Glutamatergic neuron (in vitro differentiated cells): ENCODE measurements around the gene ATP5PD. TPM values are rescaled to one million over a fixed set of nuclear protein-coding genes. Genes with fewer than 3 reads are reported as not detected.

Experiments
- DNase-seq: peaks from one replicate; pipeline ENCODE4 v3.0.0; 2022
- H3K27ac Mint-ChIP-seq: one replicate; pipeline ENCODE4 v1.8.0; 2020; ENCODE audit warnings: mild to moderate bottlenecking, mixed read lengths, inconsistent platforms; ENCODE audit not compliant: unreplicated experiment
- H3K27me3 Mint-ChIP-seq: one replicate; pipeline ENCODE4 v1.8.0; 2020; ENCODE audit warnings: mild to moderate bottlenecking, moderate library complexity, mixed read lengths, inconsistent platforms; ENCODE audit not compliant: unreplicated experiment
- H3K36me3 Mint-ChIP-seq: one replicate; pipeline ENCODE4 v1.8.0; 2020; ENCODE audit warnings: mild to moderate bottlenecking, mixed read lengths, inconsistent platforms; ENCODE audit not compliant: unreplicated experiment
- H3K4me1 Mint-ChIP-seq: one replicate; pipeline ENCODE4 v1.8.0; 2020; ENCODE audit warnings: mild to moderate bottlenecking, low read depth, mixed read lengths, inconsistent platforms; ENCODE audit not compliant: unreplicated experiment
- H3K4me3 Mint-ChIP-seq: one replicate; pipeline ENCODE4 v1.8.0; 2020; ENCODE audit warnings: mild to moderate bottlenecking, mixed read lengths, inconsistent platforms; ENCODE audit not compliant: unreplicated experiment
- H3K9me3 Mint-ChIP-seq: one replicate; pipeline ENCODE4 v1.8.0; 2020; ENCODE audit warnings: mild to moderate bottlenecking, moderate library complexity, mixed read lengths, inconsistent platforms; ENCODE audit not compliant: unreplicated experiment
- CTCF ChIP-seq: fragments of 200-600 bp; sonication (generic); IDR thresholded peaks from one replicate; pipeline ENCODE4 v1.5.0; 2021; ENCODE audit not compliant: partially characterized antibody, unreplicated experiment
- long read RNA-seq: library from polyadenylated mRNA; unstranded; transcript quantifications from one replicate; pipeline ENCODE4 v2.0.0, GENCODE V29; 2020; ENCODE audit not compliant: unreplicated experiment
- total RNA-seq: library from RNA; stranded (reverse); fragmentation: NEBNext Ultra II Directional; extraction: Animal tissue kit (Norgen Biotek cat#: 25700); gene quantifications from one replicate; pipeline ENCODE4 v1.2.1, GENCODE V29; 2021; ENCODE audit not compliant: unreplicated experiment

Gene ATP5PD
- 139 TPM for total RNA-seq
- long read RNA-seq, transcript ATP5PD-201 (6 exons, 603 nt): major isoform, 53 of 64 reads
- long read RNA-seq, partial matches to known transcripts: 7 of 64 reads
- long read RNA-seq, other reads (novel, unspliced or antisense): 4 of 64 reads

- Mint-ChIP-seq H3K4me1 (peaks cover 5% of the 10 kb centered on the region), H3K4me3 (peak within 1 kb of the TSS; percentile 98), H3K27ac (peak within 1 kb of the TSS; percentile 80), H3K9me3 (peaks cover 6% of the 10 kb centered on the region), H3K27me3 (peaks cover 4% of the 10 kb centered on the region), H3K36me3 (no peaks in the 10 kb centered on the region)
- no peak for TF ChIP-seq CTCF
- DNase-seq: peak; percentile 94
These were observed at the start of gene ATP5PD, which contains the start of gene KCTD2 for GRCh38 chr17:75046407-75047289. Gene ATP5PD, minus strand, starts transcription at chr17:75046969. Its CDS starts 4,319 bp downstream, at chr17:75042650. Gene KCTD2, plus strand, starts transcription at chr17:75047225. Its CDS starts 26 bp downstream, at chr17:75047251.

GRCh38 chr17:75096082-75096625 is 49.4 kb upstream of the ATP5PD start:
- no peak for DNase-seq
- H3K9me3 Mint-ChIP-seq: peaks cover 4% of the 10 kb centered on the region
- no peaks in the 10 kb centered on the region for H3K36me3 Mint-ChIP-seq
- peaks cover 8% of the 10 kb centered on the region for H3K27me3 Mint-ChIP-seq
- H3K4me1 Mint-ChIP-seq: no peaks in the 10 kb centered on the region
- TF ChIP-seq CTCF: no peak
- no peak overlapping the region for H3K4me3 Mint-ChIP-seq
- no peak overlapping the region for H3K27ac Mint-ChIP-seq

- TF ChIP-seq CTCF: no peak
- Mint-ChIP-seq H3K27ac (no peak overlapping the region), H3K4me1 (no peaks in the 10 kb centered on the region)
These were observed 48.2 kb upstream of the ATP5PD start for GRCh38 chr17:75094871-75095399.

GRCh38 chr17:75093548-75094158 is 46.9 kb upstream of the ATP5PD start:
- no peak for DNase-seq
- Mint-ChIP-seq H3K27me3 (peaks cover 10% of the 10 kb centered on the region), H3K27ac (no peak overlapping the region), H3K4me1 (no peaks in the 10 kb centered on the region), H3K4me3 (no peak overlapping the region), H3K9me3 (peaks cover 5% of the 10 kb centered on the region), H3K36me3 (no peaks in the 10 kb centered on the region)
- no peak for TF ChIP-seq CTCF

More at GRCh38 chr17:75094871-75095399, 48.2 kb upstream of the ATP5PD start:
- Mint-ChIP-seq H3K36me3 (no peaks in the 10 kb centered on the region), H3K4me3 (no peak overlapping the region), H3K27me3 (peaks cover 9% of the 10 kb centered on the region), H3K9me3 (peaks cover 5% of the 10 kb centered on the region)
- no peak for DNase-seq
